DOHH2 (cell line): ENCODE data around the gene GRK6.

Experiments
- H3F3A ChIP-seq: fragments of 200-600 bp; sonication (generic), shearing (Covaris generic); 2 replicates; pipeline ENCODE4 v1.6.0; 2016; ENCODE audit warnings: antibody characterized with exemption, mild to moderate bottlenecking; ENCODE audit not compliant: control insufficient read depth, insufficient read depth
- H3K27ac ChIP-seq: fragments of 200-600 bp; sonication (generic); 2 replicates; pipeline ENCODE4 v1.5.1; 2014; ENCODE audit warnings: low read depth, mild to moderate bottlenecking, low read length, moderate library complexity
- H3K27me3 ChIP-seq: fragments of 200-600 bp; sonication (generic); 2 replicates; pipeline ENCODE4 v1.6.1; 2014; ENCODE audit warnings: mild to moderate bottlenecking, low read length, mixed read lengths; ENCODE audit not compliant: control insufficient read depth
- H3K36me3 ChIP-seq: fragments of 200-600 bp; sonication (generic); 2 replicates; pipeline ENCODE4 v1.6.1; 2014; ENCODE audit warnings: mild to moderate bottlenecking, low read length, moderate library complexity, mixed read lengths; ENCODE audit not compliant: control insufficient read depth
- H3K4me1 ChIP-seq: fragments of 200-600 bp; sonication (generic); 2 replicates; pipeline ENCODE4 v1.6.1; 2014; ENCODE audit warnings: mild to moderate bottlenecking, low read length, mixed read lengths; ENCODE audit not compliant: control insufficient read depth
- H3K4me2 ChIP-seq: fragments of 200-600 bp; sonication (generic); 2 replicates; pipeline ENCODE4 v1.6.0; 2014; ENCODE audit warnings: mild to moderate bottlenecking, low read length, moderate library complexity
- H3K4me3 ChIP-seq: fragments of 200-600 bp; sonication (generic); 2 replicates; pipeline ENCODE4 v1.5.1; 2014; ENCODE audit warnings: mild to moderate bottlenecking, low read length, mixed read lengths
- H3K79me2 ChIP-seq: fragments of 200-600 bp; sonication (generic); 2 replicates; pipeline ENCODE4 v1.6.1; 2014; ENCODE audit warnings: mild to moderate bottlenecking, low read length, mixed read lengths; ENCODE audit not compliant: control insufficient read depth
- H3K9me2 ChIP-seq: fragments of 200-600 bp; sonication (generic); replicated peaks from 2 replicates; pipeline ENCODE4 v1.6.1; 2014; ENCODE audit warnings: mild to moderate bottlenecking, low read length, mixed read lengths; ENCODE audit not compliant: control insufficient read depth
- H3K9me3 ChIP-seq: fragments of 200-600 bp; sonication (generic); 2 replicates; pipeline ENCODE4 v1.6.1; 2014; ENCODE audit warnings: antibody characterized with exemption, low read length, mixed read lengths; ENCODE audit not compliant: control insufficient read depth, insufficient read depth
- H4K20me1 ChIP-seq: fragments of 200-600 bp; sonication (generic); 2 replicates; pipeline ENCODE4 v1.6.0; 2014; ENCODE audit warnings: low read depth, mild to moderate bottlenecking, antibody characterized with exemption, low read length, moderate library complexity; ENCODE audit not compliant: control insufficient read depth, insufficient read depth
- CTCF ChIP-seq: fragments of 200-600 bp; sonication (generic); IDR thresholded peaks from one replicate; pipeline ENCODE4 v1.5.1; 2014; ENCODE audit warnings: antibody characterized with exemption, mild to moderate bottlenecking, low read depth, low read length; ENCODE audit not compliant: poor library complexity, severe bottlenecking
- EZH2phosphoT487 ChIP-seq: fragments of 200-600 bp; sonication (generic); IDR thresholded peaks from 2 replicates; pipeline ENCODE4 v1.6.1; 2017; ENCODE audit warnings: borderline replicate concordance, mild to moderate bottlenecking, antibody characterized with exemption, low read length, moderate library complexity, mixed read lengths

The GRK6 gene

GRCh38 chr5:177437623-177438022 is 11.1 kb downstream of the GRK6 start:
- H3K9me3 ChIP-seq, result no peaks in the 10 kb centered on the region
- H3K36me3 ChIP-seq, result peaks cover 92% of the 10 kb centered on the region
- peaks cover 3% of the 10 kb centered on the region for H3K4me1 ChIP-seq
- no peak overlapping the region for H3K4me2 ChIP-seq
- no peak overlapping the region for H3K4me3 ChIP-seq
- H3F3A ChIP-seq, result 0 out of 2 replicates have a peak, but pooled peaks cover 6% of the 10 kb centered on the region
- H3K9me2 ChIP-seq, result no peaks in the 10 kb centered on the region
- TF ChIP-seq CTCF (no peak), EZH2phosphoT487 (no peak)
- H3K27ac ChIP-seq, result no peak overlapping the region
- H3K27me3 ChIP-seq, result no peaks in the 10 kb centered on the region
- peaks cover 3% of the 10 kb centered on the region; the same call in 1 of the 2 replicates for H3K79me2 ChIP-seq
- H4K20me1 ChIP-seq, result peaks cover under 1% of the 10 kb centered on the region; the same call in 1 of the 2 replicates

- Histone ChIP-seq H3K36me3 (peaks cover 88% of the 10 kb centered on the region), H3F3A (0 out of 2 replicates have a peak, but pooled peaks cover 6% of the 10 kb centered on the region), H3K9me2 (no peaks in the 10 kb centered on the region), H3K27me3 (no peaks in the 10 kb centered on the region), H3K9me3 (no peaks in the 10 kb centered on the region), H3K4me2 (no peak overlapping the region), H3K4me3 (no peak overlapping the region), H4K20me1 (no peaks in the 10 kb centered on the region), H3K4me1 (no peaks in the 10 kb centered on the region), H3K79me2 (no peaks in the 10 kb centered on the region), H3K27ac (no peak overlapping the region)
- TF ChIP-seq CTCF, result no peak
- no peak for TF ChIP-seq EZH2phosphoT487
Measured at GRCh38 chr5:177438468-177438867, 12.0 kb downstream of the GRK6 start.

GRCh38 chr5:177439518-177440053 is 13.1 kb downstream of the GRK6 start:
- H3K36me3 ChIP-seq, result peaks cover 76% of the 10 kb centered on the region
- no peaks in the 10 kb centered on the region for H3K9me2 ChIP-seq
- no peaks in the 10 kb centered on the region for H3K27me3 ChIP-seq
- no peak overlapping the region for H3K4me3 ChIP-seq
- H3K9me3 ChIP-seq, result no peaks in the 10 kb centered on the region
- no peaks in the 10 kb centered on the region for H4K20me1 ChIP-seq
- no peaks in the 10 kb centered on the region for H3K79me2 ChIP-seq
- peaks cover 7% of the 10 kb centered on the region for H3K4me1 ChIP-seq
- H3K4me2 ChIP-seq, result no peak overlapping the region
- 0 out of 2 replicates have a peak, but pooled peaks cover 6% of the 10 kb centered on the region for H3F3A ChIP-seq
- TF ChIP-seq CTCF, result no peak
- no peak for TF ChIP-seq EZH2phosphoT487
- H3K27ac ChIP-seq, result no peak overlapping the region
